Rectal smooth muscle tissue (tissue), 1 donor: ENCODE data around the gene ZFR2.

ENCODE experiments used
- H3K27ac ChIP-seq: one replicate; pipeline ENCODE4 v1.7.0; 2013; ENCODE audit warnings: low read depth, low read length, inconsistent platforms
- H3K27me3 ChIP-seq: one replicate; pipeline ENCODE4 v1.7.0; 2013; ENCODE audit warnings: low read length; ENCODE audit not compliant: control insufficient read depth, insufficient read depth
- H3K36me3 ChIP-seq: one replicate; pipeline ENCODE4 v1.7.0; 2013; ENCODE audit warnings: low read length; ENCODE audit not compliant: control insufficient read depth, insufficient read depth
- H3K4me1 ChIP-seq: one replicate; pipeline ENCODE4 v1.7.0; 2013; ENCODE audit warnings: low read length; ENCODE audit not compliant: control insufficient read depth, insufficient read depth
- H3K4me3 ChIP-seq: one replicate; pipeline ENCODE4 v1.7.0; 2013; ENCODE audit warnings: low read length
- H3K9ac ChIP-seq: one replicate; pipeline ENCODE4 v1.7.0; 2013; ENCODE audit warnings: low read length

The ZFR2 gene

DNA sequence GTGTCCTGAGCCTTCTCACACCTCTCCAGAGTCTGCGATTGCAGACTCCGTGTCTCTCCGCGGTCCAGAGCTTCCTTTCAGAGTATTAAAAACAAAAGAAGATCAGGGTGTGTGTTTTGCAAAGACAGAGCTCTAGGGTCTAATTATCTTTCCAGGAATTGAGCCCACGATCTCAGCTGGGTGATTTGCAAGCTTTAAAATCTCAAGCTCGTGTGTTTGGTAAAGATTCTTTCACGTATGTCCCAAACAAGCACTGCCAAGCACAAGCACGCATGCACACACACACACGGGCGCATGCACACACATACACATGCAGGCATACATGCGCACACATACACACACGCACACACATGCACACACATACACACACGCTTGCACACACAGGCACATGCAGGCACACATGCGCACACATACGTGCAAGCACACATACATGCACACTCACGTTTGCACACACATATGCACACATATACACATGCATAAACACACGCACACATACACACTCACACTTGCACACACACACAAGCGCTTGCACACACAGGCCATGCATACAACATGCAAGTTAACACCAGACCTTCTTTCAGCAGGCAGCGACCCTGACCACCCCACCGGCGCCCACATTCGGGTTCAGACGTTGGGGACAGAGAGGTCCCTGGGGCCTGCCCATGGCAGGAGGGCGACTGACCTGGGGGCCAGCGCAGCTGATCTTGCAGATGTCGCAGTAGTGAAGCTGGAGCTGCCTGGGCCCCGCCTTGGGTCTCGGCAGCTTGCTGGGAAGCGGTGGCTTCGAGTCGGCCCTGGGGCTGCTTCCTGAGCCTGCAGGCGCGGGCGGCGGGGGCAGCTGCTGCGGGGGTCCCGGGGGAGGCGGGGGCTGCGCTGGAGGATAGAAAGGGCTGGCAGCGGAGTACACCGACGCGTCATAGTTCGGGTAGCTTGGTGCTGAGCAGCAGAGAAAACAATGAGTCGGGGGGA lies 37.9 kb downstream of the ZFR2 start:
- Histone ChIP-seq H3K27me3 (peaks cover 7% of the 10 kb centered on the region), H3K9ac (no peak overlapping the region)

GRCh38 chr19:3827306-3827705 lies 41.5 kb downstream of the ZFR2 start:
- no peak overlapping the region for H3K9ac ChIP-seq
- no peaks in the 10 kb centered on the region for H3K36me3 ChIP-seq
- peaks cover 7% of the 10 kb centered on the region for H3K27me3 ChIP-seq
- H3K4me1 ChIP-seq, result no peaks in the 10 kb centered on the region
- H3K4me3 ChIP-seq, result no peak overlapping the region
- no peak overlapping the region for H3K27ac ChIP-seq

More for the DNA sequence above, 37.9 kb downstream of the ZFR2 start:
- no peak overlapping the region for H3K27ac ChIP-seq
- H3K4me1 ChIP-seq, result no peaks in the 10 kb centered on the region
- H3K36me3 ChIP-seq, result no peaks in the 10 kb centered on the region
- no peak overlapping the region for H3K4me3 ChIP-seq

- H3K27me3 ChIP-seq, result peaks cover 4% of the 10 kb centered on the region
Measured at GRCh38 chr19:3826163-3826562, 42.7 kb downstream of the ZFR2 start.

GRCh38 chr19:3825286-3825956 lies 43.4 kb downstream of the ZFR2 start:
- Histone ChIP-seq H3K4me1 (no peaks in the 10 kb centered on the region), H3K36me3 (no peaks in the 10 kb centered on the region), H3K27ac (no peak overlapping the region), H3K27me3 (no peaks in the 10 kb centered on the region), H3K9ac (no peak overlapping the region), H3K4me3 (no peak overlapping the region)

More at GRCh38 chr19:3826163-3826562, 42.7 kb downstream of the ZFR2 start:
- H3K4me1 ChIP-seq, result no peaks in the 10 kb centered on the region
- H3K4me3 ChIP-seq, result no peak overlapping the region
- no peak overlapping the region for H3K27ac ChIP-seq
- H3K9ac ChIP-seq, result no peak overlapping the region
- H3K36me3 ChIP-seq, result no peaks in the 10 kb centered on the region

DNA sequence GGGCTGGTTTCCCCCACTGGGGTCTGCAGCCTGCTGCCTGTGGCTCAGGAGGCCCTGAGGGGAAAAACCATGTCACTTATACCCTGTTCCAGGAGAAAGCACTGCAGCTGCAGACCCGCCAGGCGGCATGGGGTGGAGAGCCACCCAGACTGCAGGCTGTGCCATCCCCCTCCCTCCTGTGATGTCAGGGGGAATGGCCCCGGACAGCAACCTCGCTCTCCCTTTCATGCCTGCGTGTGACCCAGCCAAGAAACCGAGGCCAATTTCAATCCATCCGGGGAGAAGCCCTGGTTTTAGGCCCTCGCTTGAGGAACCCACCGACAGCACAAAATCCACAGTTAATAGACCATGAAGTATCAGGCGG lies 45.5 kb downstream of the ZFR2 start:
- H3K27me3 ChIP-seq, result no peaks in the 10 kb centered on the region
- no peaks in the 10 kb centered on the region for H3K4me1 ChIP-seq
- H3K36me3 ChIP-seq, result no peaks in the 10 kb centered on the region
- H3K4me3 ChIP-seq, result no peak overlapping the region
- H3K27ac ChIP-seq, result no peak overlapping the region
- no peak overlapping the region for H3K9ac ChIP-seq

- H3K27me3 ChIP-seq, result no peaks in the 10 kb centered on the region
Measured at GRCh38 chr19:3822683-3823349, 46.0 kb downstream of the ZFR2 start.

DNA sequence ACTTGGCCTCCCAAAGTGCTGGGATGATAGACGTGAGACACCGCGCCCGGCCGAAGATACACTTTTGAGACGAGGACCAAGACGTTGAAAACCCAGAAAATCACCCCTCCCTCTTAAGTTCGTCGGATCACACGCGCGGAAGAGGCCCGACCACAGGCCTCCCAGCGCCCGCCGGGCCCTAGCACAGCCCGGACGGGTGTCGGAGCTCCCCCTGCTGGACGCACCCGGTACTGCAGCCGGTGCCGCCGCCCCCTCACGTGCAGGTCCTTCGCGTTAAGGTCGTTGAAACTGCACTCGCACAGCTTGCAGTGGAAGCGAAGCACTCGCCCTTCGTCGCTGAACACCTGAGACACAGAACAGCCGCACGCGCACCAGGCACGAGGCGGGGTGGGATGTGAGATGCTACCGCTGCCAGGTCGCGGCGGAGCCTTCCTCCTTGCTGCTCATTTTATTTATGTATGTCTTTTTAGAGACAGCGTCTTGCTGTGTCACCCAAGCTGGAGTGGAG lies 46.9 kb downstream of the ZFR2 start:
- Histone ChIP-seq H3K27me3 (no peaks in the 10 kb centered on the region), H3K9ac (no peak overlapping the region), H3K4me3 (no peak overlapping the region), H3K4me1 (no peaks in the 10 kb centered on the region), H3K36me3 (no peaks in the 10 kb centered on the region), H3K27ac (no peak overlapping the region)

More at GRCh38 chr19:3822683-3823349, 46.0 kb downstream of the ZFR2 start:
- H3K9ac ChIP-seq, result no peak overlapping the region
- H3K36me3 ChIP-seq, result no peaks in the 10 kb centered on the region
- H3K27ac ChIP-seq, result no peak overlapping the region
- no peaks in the 10 kb centered on the region for H3K4me1 ChIP-seq
- H3K4me3 ChIP-seq, result no peak overlapping the region

DNA sequence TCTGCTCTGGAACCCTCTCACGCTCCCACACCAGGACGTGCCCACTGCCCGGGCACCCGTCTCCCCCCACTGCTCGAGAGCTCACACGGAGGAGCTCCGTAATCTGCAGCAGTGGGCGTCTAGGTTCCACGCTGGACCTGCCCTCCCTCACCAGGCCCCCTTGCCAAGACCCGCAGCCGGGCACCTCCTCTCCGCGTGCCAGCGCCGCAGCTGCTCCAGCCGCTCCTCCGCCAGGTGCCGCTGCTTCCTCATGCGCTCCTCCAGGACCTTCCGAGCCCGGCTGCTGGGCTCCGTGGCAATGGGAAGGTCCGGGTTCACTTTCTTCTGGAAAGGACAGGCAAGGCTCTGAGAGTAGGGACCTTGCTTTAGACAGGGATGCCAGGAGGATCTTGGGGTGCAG lies 47.7 kb downstream of the ZFR2 start:
- no peak overlapping the region for H3K27ac ChIP-seq
- no peak overlapping the region for H3K4me3 ChIP-seq
- no peak overlapping the region for H3K9ac ChIP-seq
- no peaks in the 10 kb centered on the region for H3K27me3 ChIP-seq
- H3K36me3 ChIP-seq, result no peaks in the 10 kb centered on the region
- H3K4me1 ChIP-seq, result no peaks in the 10 kb centered on the region

GRCh38 chr19:3819989-3820388 lies 48.8 kb downstream of the ZFR2 start:
- no peaks in the 10 kb centered on the region for H3K27me3 ChIP-seq
- H3K27ac ChIP-seq, result no peak overlapping the region
- no peaks in the 10 kb centered on the region for H3K4me1 ChIP-seq
- no peak overlapping the region for H3K9ac ChIP-seq
- no peak overlapping the region for H3K4me3 ChIP-seq
- no peaks in the 10 kb centered on the region for H3K36me3 ChIP-seq

- Histone ChIP-seq H3K27me3 (no peaks in the 10 kb centered on the region), H3K36me3 (no peaks in the 10 kb centered on the region), H3K4me1 (no peaks in the 10 kb centered on the region), H3K27ac (no peak overlapping the region), H3K9ac (no peak overlapping the region), H3K4me3 (no peak overlapping the region)
Measured at GRCh38 chr19:3818918-3819317, 49.9 kb downstream of the ZFR2 start.

GRCh38 chr19:3818466-3818865 lies 50.4 kb downstream of the ZFR2 start:
- H3K27me3 ChIP-seq, result no peaks in the 10 kb centered on the region
- H3K9ac ChIP-seq, result no peak overlapping the region
- no peak overlapping the region for H3K27ac ChIP-seq
- H3K4me3 ChIP-seq, result no peak overlapping the region
- H3K36me3 ChIP-seq, result no peaks in the 10 kb centered on the region
- H3K4me1 ChIP-seq, result no peaks in the 10 kb centered on the region

DNA sequence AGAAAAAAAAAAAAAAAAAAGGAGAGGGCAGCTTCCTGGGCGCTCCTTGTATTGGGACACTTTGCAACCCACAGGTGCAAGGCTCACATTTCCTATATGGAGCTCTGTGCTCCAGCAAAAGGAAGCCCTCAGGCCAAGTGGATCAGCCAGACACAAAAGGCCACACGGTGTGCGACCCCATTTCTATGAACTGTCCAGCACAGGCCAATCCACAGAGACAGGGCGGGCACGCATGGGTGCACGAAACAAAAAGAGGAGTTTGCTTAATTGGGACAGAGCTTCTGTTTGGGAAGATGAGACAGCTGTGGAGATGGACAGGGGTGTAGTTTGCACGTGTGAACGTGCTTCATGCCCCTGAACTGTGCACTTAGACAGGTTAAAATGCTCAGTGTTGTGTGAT lies 51.1 kb downstream of the ZFR2 start:
- no peak overlapping the region for H3K9ac ChIP-seq
- H3K27ac ChIP-seq, result no peak overlapping the region
- no peaks in the 10 kb centered on the region for H3K4me1 ChIP-seq
- no peak overlapping the region for H3K4me3 ChIP-seq
- no peaks in the 10 kb centered on the region for H3K27me3 ChIP-seq
- no peaks in the 10 kb centered on the region for H3K36me3 ChIP-seq
